Stimulated activated naive CD4-positive, alpha-beta T cell treated with Interleukin-2 at 50 U/mL for 16 hours (primary cell): ENCODE data around the gene SLC5A5.
A peak's percentile ranks its signal among the peaks of the same experiment; 100 is the strongest.
"Not testable (repeated sequence)": the region's sequence is repeated elsewhere in the genome, so short reads cannot be mapped to it uniquely, and the experiment has no call there.

Experiments used
- DNase-seq: peaks from one replicate; lab custom pipeline; 2025; lab: John Stamatoyannopoulos, UW

The SLC5A5 gene

DNA sequence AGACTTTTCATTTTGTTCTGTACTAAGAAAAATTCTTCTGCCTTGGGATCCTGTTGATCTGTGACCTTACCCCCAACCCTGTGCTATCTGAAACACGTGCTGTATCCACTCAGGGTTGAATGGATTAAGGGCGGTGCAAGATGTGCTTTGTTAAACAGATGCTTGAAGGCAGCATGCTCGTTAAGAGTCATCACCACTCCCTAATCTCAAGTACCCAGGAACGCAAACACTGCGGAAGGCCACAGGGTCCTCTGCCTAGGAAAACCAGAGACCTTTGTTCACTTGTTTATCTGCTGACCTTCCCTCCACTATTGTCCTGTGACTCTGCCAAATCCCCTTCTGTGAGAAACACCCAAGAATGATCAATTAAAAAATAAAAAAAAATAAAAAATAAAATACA, 47.4 kb downstream of the SLC5A5 start:
- DNase-seq, result not testable (repeated sequence)

DNA sequence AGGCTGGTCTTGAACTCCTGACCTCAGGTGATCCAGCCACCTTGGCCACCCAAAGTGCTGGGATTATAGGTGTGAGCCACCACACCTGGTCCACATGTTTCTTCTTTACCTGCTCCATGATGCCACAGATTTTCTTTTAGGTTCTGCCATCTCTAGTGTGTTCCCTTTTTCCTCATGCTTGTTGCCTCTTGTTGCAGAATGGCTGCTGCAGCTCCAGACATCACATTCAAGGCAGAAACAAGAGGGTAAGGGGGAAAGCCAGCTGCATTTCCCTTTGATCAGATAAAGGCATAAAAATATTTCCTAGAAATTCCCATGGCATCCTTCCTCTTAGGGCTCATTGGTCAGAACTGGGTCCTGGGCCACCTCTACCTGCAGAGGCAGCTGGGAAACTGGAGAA, 48.8 kb downstream of the SLC5A5 start:
- no peak for DNase-seq

- no peak for DNase-seq
These were observed 50.4 kb downstream of the SLC5A5 start for GRCh38 chr19:17922138-17922537.

DNA sequence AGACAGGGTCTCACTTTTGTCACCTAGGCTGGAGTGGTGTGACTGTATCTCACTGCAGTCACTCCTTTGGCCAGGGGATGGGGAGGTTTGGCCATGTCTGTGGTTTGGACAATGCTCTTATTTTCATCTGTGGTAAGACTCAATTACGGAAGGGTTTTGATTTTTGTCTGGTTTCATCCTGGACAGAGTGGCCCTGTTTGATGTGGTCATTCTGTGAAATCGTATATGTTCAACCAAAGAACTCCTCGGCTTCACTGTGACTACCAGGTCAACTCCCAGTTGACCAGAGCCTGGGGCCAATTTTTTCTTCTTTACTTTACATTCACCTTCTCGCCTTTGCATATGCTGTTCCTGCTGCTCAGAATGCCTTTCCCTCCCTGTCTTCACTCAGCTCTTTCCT, 54.3 kb downstream of the SLC5A5 start:
- no peak for DNase-seq

GRCh38 chr19:17929056-17929455, 57.3 kb downstream of the SLC5A5 start:
- DNase-seq, result no peak

DNA sequence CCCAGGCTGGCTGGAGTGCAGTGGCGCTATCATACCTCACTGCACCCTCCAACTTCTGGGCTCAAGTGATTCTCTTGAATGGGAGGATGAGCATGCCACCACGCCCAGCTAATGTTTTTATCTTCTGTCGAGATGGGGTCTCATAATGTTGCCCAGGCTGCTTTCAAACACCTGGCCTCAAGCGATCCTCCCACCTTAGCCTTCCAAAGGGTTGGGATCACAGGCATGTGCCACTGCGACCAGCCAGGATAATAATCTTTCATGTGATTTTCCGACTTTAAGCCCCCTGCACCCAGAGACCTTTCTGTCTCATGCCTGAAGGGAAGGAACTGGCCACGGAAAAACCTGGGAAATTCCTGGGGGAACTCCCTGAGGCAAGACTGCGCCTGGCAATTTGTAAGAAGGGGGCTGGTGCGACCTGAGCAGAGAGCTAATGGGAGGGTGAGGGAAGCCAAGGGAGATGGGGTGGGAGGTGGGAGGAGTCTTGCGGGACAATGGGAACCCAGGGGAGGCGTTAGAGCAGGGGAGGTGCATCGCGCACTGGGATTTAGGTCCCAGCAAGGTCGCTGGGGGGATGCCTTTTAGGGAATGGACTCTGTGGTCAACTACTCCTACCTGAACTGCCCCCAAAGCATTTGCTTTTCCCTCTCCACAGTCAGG, 59.9 kb downstream of the SLC5A5 start:
- DNase-seq, result no peak

DNA sequence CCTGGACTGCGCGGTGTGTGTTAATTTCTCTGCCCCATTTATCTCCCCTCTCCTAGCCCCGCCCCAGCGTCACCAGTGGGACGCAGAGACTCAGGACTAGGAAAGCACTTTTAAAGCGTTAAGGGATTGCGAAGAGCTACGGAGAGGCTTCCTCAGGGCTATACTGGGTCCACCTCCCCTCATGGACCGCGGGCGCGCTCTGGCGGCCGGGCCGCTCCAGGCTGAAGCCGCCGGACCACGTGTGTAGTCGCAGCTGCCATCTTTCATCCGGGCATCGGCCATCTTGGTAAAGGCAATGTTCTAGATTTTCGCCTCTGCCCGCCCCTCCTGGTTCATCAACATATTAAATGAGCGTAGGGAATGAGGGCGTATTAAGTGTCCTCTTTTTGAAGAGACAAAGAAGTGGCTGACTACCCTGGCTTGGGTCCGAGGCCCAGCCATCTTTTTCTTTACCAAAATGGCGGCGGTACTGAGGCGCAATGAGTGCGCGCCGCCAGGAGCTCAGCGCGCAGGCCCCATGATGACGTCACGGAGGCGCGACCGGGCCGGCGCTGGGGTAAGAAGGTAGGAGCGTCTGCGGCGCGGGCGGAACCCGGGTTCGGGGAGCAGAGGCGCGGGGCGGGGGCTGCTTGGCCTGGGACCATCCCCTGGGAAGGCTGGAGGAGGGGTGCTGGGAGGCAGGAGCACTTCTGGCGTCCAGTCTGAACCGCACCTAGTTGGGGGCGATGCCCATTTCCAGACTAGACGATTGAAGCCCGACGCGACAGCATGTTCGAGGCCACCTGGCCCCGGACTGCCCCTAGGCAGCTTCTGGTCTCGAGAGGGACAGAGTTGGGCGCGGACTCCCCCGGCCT, 61.0 kb downstream of the SLC5A5 start, which contains the start of gene CCDC124:
CCDC124 (plus strand) TSS at position 531 of the 854 bp plus-strand sequence. CDS start 3,406 bp downstream, outside the sequence.
- DNase-seq, result peak; percentile 86

GRCh38 chr19:17933414-17934129, 61.8 kb downstream of the SLC5A5 start:
- DNase-seq, result no peak

- no peak for DNase-seq
These were observed 64.6 kb downstream of the SLC5A5 start for GRCh38 chr19:17936379-17936778.

DNA sequence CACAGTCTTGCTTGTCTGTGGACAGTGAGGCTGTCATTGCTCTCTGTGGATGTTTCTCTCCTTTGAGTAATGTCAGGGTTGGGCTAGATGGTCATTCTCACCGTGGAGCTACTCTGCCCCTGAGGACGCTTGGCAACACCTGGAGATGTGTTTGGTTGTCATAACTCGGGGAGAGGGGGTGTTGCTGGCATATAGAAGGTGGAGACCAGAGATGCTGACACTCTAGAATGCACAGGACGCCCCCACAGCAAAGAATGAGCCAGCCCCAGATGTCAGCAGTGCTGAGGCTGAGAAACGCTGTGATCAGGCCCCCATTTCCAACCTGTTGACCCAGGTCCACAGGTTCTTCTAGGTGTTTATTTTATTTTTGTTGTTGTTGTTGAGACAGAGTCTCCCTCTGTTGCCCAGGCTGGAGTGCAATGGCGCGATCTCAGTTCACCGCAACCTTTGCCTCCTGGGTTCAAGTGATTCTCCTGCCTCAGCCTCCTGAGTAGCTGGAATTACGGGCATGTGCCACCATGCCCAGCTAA, 65.7 kb downstream of the SLC5A5 start:
- no peak for DNase-seq

DNA sequence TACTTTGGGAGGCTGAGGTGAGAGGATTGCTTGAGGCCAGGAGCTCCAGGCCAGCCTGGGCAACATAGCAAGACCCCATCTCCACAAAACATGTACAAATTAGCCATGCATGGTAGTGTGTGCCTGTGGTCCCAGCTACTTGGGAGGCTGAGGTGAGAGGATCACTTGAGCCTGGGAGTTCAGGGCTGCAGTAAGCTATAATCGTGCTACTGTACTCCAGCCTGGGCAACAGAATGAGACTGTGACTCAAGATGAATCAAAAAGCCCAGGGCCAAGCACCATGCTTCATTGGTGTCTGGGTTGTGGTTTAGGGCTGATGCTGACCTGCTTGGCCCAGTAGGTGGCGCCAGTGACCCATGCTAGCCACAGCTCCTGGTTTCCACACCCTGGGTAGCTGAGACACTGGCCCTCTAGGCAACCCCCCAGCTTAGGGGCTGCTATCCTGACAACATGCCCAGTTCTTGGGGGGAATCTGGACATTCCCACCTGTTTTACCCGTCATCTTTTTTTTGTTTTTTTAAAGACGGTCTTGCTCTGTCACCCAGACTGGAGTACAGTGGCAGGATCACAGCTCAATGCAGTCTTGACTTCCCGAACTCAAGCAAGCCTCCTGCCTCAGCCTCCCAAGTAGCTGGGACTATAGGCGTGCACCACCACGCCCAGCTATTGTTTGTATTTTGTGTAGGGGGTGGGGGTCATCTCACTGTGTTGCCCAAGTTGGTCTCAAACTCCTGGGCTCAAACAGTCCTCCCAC, 66.5 kb downstream of the SLC5A5 start:
- DNase-seq, result peak; percentile 77

GRCh38 chr19:17942181-17942580, 70.4 kb downstream of the SLC5A5 start:
- DNase-seq, result no peak

DNA sequence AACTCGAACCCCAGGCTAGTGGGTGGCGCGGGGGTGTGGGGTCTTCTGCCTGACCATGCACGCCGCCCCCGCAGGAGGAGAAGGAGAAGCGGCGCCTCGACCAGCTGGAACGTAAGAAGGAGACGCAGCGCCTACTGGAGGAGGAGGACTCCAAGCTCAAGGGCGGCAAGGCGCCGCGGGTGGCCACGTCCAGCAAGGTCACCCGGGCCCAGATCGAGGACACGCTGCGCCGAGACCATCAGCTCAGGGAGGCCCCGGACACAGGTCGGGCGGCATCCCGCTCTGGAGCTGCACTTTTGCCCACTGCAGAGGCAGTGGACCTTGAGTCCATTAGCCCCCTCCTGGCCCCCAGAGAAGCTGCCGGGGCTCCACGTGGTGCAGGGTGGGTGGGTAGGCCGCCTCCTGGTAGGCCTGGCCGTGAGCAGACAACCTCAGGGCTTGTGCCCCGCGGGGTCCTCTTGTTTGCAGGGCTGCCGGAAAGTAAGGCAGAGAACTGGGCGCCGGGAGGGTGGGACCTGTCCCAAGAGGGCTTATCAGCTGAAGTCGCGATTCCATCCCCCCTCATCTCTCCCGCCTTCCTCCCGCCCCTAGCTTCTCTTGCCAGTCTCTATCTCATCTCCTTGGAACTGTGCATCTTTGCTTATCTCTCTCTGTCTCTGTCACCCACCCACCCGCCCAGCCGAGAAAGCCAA, 71.0 kb downstream of the SLC5A5 start:
- no peak for DNase-seq

DNA sequence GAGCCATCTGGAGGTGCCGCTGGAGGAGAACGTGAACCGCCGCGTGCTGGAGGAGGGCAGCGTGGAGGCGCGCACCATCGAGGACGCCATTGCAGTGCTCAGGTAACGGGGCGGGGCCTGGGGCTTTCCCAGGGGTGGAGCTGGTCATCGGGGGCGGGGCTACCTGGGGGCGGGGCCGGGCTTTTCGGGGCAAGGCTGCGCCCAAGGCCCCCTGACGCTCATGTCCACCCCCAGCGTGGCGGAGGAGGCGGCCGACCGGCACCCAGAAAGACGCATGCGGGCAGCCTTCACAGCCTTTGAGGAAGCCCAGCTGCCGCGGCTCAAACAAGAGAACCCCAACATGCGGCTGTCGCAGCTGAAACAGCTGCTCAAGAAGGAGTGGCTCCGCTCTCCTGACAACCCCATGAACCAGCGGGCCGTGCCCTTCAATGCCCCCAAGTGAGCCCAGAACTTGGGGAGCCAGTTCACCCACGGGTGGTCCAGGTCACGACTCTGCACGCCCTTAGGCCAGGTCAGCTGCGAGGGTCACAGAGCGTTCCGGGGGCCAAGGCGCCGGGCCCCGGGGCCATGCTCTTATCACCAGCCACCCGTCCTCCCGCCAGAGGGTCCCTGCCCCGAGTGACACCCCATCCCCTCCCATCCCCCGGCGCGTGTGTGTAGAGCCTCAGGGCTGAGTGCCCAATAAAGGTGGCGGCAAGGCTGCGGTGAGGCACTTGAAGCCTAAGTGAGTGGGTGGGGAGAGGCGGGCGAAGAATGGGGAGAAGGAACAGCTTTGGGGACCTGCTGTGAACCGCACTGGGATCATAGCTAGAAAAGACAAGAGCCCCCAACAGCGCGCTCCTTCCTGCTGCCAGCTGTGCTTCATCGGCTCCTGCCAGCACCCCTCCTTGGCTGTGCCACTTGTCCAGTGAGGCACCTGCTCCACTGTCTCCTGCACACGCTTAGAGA, 71.8 kb downstream of the SLC5A5 start:
- DNase-seq, result no peak

DNA sequence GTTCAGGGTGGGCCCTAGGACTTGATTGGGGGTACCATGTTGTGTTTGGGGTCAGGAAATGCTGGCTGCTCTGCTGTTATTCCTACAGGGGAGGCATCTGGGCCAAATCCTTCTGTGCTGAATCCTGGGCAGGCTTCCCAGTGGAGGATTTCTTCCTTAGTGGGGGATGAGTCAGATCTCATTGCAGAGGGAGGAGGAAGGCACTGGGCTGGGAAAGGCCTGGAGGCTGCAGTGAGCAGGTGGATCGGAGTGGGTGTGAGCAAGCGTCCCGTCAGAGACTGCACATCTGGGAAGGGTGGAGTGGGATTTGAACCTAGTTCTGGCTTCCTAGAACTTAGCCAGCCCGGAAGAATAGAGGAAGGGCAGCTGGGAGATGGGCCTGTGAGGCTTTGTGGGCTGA, 72.6 kb downstream of the SLC5A5 start:
- DNase-seq, result no peak
